ENCODE data around the gene PRLHR.

GRCh38 chr10:118541718-118542117 lies 53.7 kb downstream of the PRLHR start:
- no peak for TF ChIP-seq CTCF (conservative IDR thresholded peaks at IDR 0.05)
- TF ChIP-seq ZFX (IDR thresholded peaks at IDR 0.05): no peak
